ENCODE measurements around the gene AOC3. TPM values are rescaled to one million over a fixed set of nuclear protein-coding genes. Genes with fewer than 3 reads are reported as not detected.

The AOC3 gene
- total and polyA plus RNA-seq, 2 of the 4 experiments (the other 2 are of a cell fraction) = 0.17 TPM; not detected in 1

GRCh38 chr17:42844761-42845555 is 6.0 kb upstream of the AOC3 start:
- DNase-seq (no peak), ATAC-seq (ENCODE audit: low read depth) (no peak)
- H3K27me3 ChIP-seq (ENCODE audit: control insufficient read depth, insufficient read depth, low read length) = peaks cover 2% of the 10 kb centered on the region; the same call in 1 of the 2 replicates
- H2BK15ac ChIP-seq (ENCODE audit: low read depth, low read length) = no peak overlapping the region; the same call in 2 of the 3 replicates
- H2BK20ac ChIP-seq (ENCODE audit: low read depth, low read length) = no peak overlapping the region
- CTCF ChIA-PET = no interaction called here
- no peak overlapping the region for H3K4me2 ChIP-seq (ENCODE audit: low read depth, low read length)
- no peak overlapping the region for H2BK120ac ChIP-seq (ENCODE audit: low read depth, low read length)
- no peak overlapping the region for H3K23ac ChIP-seq (ENCODE audit: low read depth, low read length)
- H3K79me1 ChIP-seq (ENCODE audit: low read depth in 1 of 2, low read length in 2 of 2) = peaks cover 8 to 12% of the 10 kb centered on the region in 2 experiments; a peak in 3 of 4 replicates
- no peak overlapping the region for H2BK5ac ChIP-seq (ENCODE audit: low read depth, low read length, poor library complexity, severe bottlenecking)
- H3K9ac ChIP-seq (ENCODE audit: low read depth, low read length) = no peak overlapping the region
- no peak overlapping the region for H3K4me3 ChIP-seq (ENCODE audit: insufficient read depth, low read depth, low read length)
- H3K4me1 ChIP-seq (ENCODE audit: control insufficient read depth, insufficient read depth, low read length) = peaks cover 2% of the 10 kb centered on the region; the same call in 1 of the 2 replicates
- H3K27ac ChIP-seq (ENCODE audit: insufficient read depth, low read length) = no peak overlapping the region
- no peak overlapping the region for H2AFZ ChIP-seq (replicated peaks; ENCODE audit: low read length, poor library complexity)
- POLR2A ChIA-PET (ENCODE audit: unreplicated experiment) = no interaction called here
- no peak overlapping the region for H4K5ac ChIP-seq (ENCODE audit: low read depth, low read length)
- peaks cover 8% of the 10 kb centered on the region; the same call in 1 of the 2 replicates for H3K9me1 ChIP-seq (ENCODE audit: insufficient read depth, low read length)
- H4K91ac ChIP-seq (ENCODE audit: insufficient read depth, low read depth, low read length) = no peak overlapping the region
- BruUV-seq (replicated peaks) = no TSS peak
- no peak overlapping the region for H2AK9ac ChIP-seq (replicated peaks; ENCODE audit: low read depth, low read length, poor library complexity)
- H3K18ac ChIP-seq (ENCODE audit: low read depth, low read length) = no peak overlapping the region
- H4K20me1 ChIP-seq (ENCODE audit: insufficient read depth, low read length) = peaks cover 19% of the 10 kb centered on the region
- in situ Hi-C loops (cut with MboI; ENCODE audit: low sequenced_read_pairs) (loop anchor here (5.0 kb wide), 1 partner anchor 92 kb away; no protein-coding TSS in a partner anchor), dilution Hi-C loops (cut with HindIII; ENCODE audit: low sequenced_read_pairs, unreplicated experiment) (no loop called here), intact Hi-C loops (cut with micrococcal nuclease) (loop anchor here (5.0 kb wide), 1 partner anchor 277 kb away; no protein-coding TSS in a partner anchor)
- no peak overlapping the region for H4K8ac ChIP-seq (ENCODE audit: low read depth in 2 of 2, low read length in 2 of 2)
- no peak overlapping the region for H3K14ac ChIP-seq (replicated peaks; ENCODE audit: low read depth, low read length)
- 86% methylated on average over 10 of the region's 24 CpGs; no CpG with 5 or more reads in 1 of the 2 experiments for WGBS, 2 experiments (ENCODE audit: extremely low coverage in 2 of 2, insufficient read length in 1 of 2)
- H3K9me3 ChIP-seq (ENCODE audit: control insufficient read depth, insufficient read depth, low read length) = no peaks in the 10 kb centered on the region
- H3K56ac ChIP-seq (ENCODE audit: extremely low read depth, insufficient read depth, low read length) = no peak overlapping the region
- peaks cover 41% of the 10 kb centered on the region for H3K36me3 ChIP-seq (ENCODE audit: control insufficient read depth, insufficient read depth, low read length)
- no peak overlapping the region for H3K4ac ChIP-seq (ENCODE audit: low read depth, low read length)
- TF ChIP-seq RCOR1 (IDR thresholded peaks at IDR 0.05; ENCODE audit: insufficient replicate concordance, low read length) = no peak
- no peak for TF ChIP-seq RFX5 (IDR thresholded peaks at IDR 0.05; ENCODE audit: low read depth, low read length)
- H2AK5ac ChIP-seq (ENCODE audit: low read depth, low read length) = no peak overlapping the region

Data from IMR-90 (cell line).